Stimulated activated CD4-positive, alpha-beta T cell treated with anti-CD3 and anti-CD28 coated beads, TNF-alpha, amount 100 ng/mL, for 24 hours (primary cell): Measurements from ENCODE around the gene DOCK2.
"Not testable (repeated sequence)": the region's sequence is repeated elsewhere in the genome, so short reads cannot be mapped to it uniquely, and the experiment has no call there.

Source experiments
- DNase-seq, 3 experiments: peaks; one replicate each; pipeline ENCODE4 v3.0.0-alpha.2; 2020; ENCODE audit warnings: low read depth in 3 of 3

Gene DOCK2

DNA sequence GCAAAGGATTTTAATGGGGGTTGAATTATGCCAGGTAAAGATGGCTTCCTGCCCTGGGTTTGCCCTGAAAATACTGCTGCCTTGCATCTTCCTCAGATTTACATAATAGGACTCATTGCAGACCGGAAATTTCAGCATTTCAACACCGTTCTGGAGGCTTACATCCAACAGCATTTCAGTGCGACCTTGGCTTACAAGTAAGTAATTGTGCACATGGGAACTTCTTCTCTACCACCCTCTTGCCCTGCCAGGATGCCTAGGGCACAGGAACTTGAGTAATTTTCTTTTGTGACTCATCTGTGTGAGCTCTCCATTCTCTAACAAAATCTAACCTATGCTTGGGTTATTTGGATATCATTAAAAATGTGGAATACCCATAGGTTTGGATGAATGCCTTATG, 80.2 kb downstream of the DOCK2 start:
- no peak for DNase-seq

- DNase-seq: no peak
Observed at GRCh38 chr5:169719360-169720314, 82.6 kb downstream of the DOCK2 start.

DNA sequence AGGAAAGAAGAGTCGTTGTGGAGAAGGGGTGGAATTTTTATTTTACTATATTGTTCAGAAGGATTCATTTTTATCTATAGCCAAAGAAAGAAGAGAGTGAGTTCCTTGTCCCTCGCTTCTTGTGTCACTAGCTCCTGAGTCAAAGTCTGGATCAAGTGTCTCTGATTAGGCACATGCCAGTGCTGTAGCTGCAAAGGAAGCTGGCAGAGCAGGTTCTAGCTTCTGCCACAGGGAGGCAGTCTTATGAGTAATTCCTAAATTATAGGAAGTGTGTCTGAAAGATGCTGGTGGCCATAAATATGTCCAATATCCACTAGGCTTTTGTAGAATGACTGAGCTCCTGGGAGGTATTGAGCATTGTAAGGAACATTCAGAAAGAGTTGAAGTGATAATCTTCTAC, 84.7 kb downstream of the DOCK2 start:
- no peak for DNase-seq

GRCh38 chr5:169723103-169723831, 86.2 kb downstream of the DOCK2 start:
- no peak for DNase-seq

DNA sequence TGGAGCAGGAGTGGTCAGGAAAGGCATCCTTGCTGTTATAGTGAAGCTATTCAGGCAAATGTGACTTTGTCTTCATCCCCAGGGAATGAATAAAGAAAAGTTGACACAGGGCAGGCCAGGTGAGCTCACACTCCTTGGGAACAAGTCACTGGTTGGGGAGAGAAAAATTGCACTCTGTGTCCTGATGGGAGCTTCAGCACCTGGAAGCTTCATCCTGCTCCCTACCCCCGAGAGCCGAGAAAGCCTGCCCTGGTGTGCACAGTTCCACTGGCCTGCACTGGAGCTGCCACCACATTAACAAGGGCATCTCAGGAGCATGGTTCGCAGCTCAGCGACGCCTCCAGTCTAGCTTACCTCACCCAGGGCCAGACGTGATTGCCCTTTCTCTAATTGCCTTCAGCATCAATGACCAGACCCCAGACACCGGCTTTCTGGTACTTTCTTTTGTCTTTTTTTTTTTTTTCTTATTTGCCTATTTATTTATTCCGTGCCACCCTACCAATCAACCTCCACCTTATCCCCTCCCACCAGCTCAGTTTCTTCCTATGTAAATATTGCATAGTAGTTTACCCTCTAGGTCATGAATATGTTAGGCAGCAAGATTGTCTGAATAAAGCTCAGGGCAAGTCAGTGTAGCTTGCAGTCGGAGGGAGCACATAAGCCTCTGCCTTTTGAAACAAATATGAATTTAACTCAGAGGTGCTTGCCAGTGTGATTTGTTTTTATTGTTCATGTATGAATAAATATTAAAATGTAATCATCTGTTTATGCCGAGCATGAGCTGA, 87.4 kb downstream of the DOCK2 start:
- DNase-seq: no peak

GRCh38 chr5:169725665-169726064, 88.6 kb downstream of the DOCK2 start:
- not testable (repeated sequence) for DNase-seq

DNA sequence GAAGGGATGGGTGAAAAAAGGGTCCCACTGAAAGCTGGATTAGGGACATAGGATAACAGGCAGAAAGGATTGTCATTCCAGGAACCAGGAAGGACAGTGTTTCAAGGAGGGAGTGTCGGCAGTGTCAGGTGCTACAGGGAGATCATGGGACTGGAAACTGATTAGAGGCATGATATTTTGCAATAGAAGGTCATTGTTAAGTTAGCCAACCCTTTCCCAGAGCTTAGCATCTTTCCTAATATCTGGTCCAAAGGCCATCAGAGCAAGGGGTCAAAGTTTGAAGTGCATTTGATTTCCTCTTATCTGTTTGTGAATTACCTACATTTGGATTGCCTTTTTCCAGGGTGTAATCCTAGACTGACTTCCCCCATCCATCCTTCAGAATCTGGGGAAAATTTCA, 91.3 kb downstream of the DOCK2 start:
- no peak for DNase-seq

- DNase-seq: no peak
Observed at GRCh38 chr5:169731221-169731620, 94.1 kb downstream of the DOCK2 start.

DNA sequence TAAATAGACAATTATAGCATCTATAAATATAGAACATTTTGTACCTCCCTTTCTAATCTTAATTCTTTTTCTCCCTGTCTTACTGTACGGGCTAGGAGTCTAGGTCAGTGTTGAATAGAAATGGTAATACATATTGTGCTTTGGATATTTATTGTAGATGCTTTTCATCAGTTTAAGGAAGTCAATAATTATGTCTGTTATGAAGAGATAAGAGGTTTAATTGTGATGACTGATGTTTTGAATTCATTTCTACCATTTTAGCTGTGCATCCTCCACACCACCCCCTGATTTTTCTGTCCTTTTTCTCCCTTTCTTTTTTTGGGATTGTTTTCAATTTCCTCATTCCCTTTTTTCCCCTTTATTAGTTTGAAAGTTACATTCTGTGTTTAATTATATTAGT, 95.8 kb downstream of the DOCK2 start:
- DNase-seq: no peak

DNA sequence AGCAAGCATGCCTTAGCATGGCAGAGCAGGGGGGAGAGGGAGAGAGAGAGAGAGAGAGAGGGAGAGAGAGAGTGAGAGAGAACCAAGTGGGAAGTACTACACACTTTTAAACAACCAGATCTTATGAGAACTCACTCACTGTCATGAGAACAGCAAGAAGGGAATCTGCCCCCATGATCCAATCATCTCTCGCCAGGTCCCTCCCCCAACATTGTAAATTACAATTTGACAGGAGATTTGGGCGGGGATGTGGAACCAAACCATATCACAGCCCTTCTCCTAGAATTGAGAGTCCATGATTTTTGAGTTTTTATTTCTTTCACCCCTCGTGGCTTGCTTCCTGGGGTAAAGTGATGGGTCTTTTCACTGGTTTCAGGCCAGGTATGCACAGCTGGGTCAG, 98.8 kb downstream of the DOCK2 start:
- DNase-seq: no peak

GRCh38 chr5:169736653-169737052, 99.6 kb downstream of the DOCK2 start:
- DNase-seq: no peak

DNA sequence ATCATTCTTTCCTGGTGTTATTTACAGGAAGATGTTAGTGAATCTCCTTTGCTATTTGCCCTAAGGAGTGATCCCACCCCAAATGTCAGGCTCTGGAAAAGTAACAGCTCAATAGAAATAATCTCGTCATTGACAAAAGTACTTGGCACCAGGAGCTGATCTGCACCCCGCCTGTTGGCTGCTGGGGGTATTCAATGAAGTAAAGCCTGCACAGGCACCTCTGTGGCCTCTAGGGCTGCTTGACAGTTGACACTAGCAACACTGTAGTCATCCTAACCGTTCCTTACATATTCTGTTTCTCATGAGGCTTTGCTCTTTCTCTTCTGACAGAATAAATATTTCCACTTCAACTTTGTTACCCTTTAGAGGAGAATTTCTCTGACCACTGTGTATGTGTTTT, 103.4 kb downstream of the DOCK2 start:
- no peak for DNase-seq

- DNase-seq: no peak
Observed at GRCh38 chr5:169742771-169743296, 105.8 kb downstream of the DOCK2 start.

- DNase-seq: no peak
Observed at GRCh38 chr5:169744336-169744735, 107.3 kb downstream of the DOCK2 start.

DNA sequence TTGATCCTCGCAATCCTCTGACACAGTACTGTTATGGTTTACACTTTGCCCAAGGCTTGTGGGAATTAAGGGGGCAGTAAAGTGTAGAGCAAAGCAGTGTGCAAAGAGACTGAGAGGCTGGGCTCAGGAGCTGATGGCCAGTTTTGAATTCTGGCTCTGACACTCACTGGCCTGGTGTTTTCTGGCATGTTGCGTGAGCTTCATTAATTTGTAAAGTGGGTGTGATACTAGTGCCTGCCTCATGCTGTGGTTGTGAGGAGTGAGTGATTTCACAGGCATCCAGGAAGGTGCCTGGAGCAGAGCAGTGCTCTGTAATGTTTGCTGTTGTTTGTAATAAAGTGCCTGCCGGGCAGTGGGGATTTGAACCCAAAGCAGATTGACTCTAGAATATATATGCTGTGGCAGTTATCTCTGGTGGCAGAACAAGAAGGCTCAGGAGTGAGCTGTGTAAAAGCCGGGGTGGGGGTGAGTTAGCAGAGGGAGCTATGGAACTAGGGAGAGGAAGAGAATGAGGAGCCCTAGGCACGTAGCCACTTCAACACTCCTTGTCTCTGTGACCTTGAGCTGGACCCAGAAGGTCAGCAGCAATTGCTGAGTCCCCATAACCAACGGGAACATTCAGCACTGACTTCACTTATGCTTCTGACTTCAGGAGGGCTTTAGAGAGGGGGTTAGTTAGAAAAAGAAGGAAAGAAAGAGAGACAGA, 108.5 kb downstream of the DOCK2 start:
- no peak for DNase-seq

- no peak for DNase-seq
Observed at GRCh38 chr5:169746147-169746694, 109.1 kb downstream of the DOCK2 start.

- no peak for DNase-seq
Observed at GRCh38 chr5:169748174-169748573, 111.1 kb downstream of the DOCK2 start.

DNA sequence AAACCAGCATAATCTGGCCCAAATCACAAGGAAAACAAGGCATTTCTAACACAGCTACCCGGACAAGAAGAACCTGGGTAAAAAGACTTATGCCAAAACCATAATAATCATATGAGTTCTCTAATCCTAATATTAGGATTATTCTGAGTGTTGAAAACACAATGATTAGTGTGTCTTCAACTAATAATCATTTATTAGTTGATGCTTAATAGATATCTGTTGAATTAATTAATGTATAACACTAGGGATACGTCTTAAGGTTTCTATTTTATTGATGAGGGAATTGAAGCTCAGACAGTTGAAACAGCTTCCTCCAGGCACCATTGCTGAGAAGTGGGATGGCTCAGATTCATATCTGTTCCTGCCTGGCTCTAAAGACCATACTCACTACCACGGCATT, 112.2 kb downstream of the DOCK2 start:
- no peak for DNase-seq

DNA sequence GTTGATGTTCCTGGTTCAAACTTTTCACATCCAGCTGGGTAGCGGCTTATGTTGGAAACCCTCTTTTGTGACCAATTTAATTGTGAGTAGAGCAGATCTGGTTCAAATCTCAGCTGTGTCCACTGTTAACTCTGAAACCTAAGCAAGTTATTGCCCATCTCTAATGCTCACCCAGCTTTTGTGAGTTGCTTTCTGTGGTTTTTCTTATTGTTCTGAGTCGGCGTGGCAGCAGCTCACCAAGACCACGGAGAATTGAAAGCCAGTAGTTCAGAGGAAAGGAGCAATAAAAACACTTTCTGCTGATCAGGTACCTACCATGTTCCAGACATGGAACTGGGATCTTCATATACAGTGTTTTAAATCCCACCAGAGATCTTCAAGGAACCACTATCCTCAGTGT, 114.4 kb downstream of the DOCK2 start:
- DNase-seq: no peak

DNA sequence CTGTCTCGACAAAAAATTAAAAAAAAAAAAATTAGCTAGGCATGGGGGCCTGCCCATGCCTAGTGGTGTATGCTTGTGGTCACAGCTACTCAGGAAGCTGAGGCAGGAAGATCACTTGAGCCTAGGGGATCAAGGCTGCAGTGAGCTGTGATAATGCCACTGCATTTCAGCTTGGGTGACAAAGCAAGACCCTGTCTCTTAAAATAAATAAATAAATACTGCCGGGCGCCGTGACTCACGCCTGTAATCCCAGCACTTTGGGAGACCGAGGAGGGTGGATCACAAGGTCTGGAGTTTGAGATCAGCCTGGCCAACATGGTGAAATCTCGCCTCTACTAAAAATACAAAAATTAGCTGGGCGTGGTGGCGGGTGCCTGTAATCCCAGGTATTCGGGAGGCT, 115.5 kb downstream of the DOCK2 start:
- DNase-seq: not testable (repeated sequence)

- DNase-seq: no peak
Observed at GRCh38 chr5:169753795-169754194, 116.7 kb downstream of the DOCK2 start.
